ENCODE results near the gene ETFB.

ETFB gene

DNA sequence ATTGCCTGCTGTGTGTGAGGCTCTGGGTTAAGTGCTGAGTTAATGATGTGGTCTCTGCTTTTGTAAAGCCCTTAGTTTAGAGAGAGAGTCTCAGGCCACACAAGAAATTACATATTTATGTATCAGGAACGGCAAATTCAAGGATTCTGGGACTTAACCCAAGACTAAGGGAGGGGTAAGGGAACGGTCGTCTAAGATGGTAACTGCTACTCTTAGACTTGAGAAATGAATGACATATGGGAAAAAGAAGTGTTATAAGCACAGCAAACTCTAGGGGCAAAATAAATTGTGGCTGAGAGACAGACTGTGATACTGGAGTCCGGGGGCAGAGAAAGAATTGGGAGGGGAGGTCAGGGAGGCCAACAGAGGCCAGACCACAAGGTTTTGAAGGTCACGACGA is 34.5 kb downstream of the ETFB start:
- H3K27ac ChIP-seq: no peak overlapping the region
- TF ChIP-seq, protein P1, sequence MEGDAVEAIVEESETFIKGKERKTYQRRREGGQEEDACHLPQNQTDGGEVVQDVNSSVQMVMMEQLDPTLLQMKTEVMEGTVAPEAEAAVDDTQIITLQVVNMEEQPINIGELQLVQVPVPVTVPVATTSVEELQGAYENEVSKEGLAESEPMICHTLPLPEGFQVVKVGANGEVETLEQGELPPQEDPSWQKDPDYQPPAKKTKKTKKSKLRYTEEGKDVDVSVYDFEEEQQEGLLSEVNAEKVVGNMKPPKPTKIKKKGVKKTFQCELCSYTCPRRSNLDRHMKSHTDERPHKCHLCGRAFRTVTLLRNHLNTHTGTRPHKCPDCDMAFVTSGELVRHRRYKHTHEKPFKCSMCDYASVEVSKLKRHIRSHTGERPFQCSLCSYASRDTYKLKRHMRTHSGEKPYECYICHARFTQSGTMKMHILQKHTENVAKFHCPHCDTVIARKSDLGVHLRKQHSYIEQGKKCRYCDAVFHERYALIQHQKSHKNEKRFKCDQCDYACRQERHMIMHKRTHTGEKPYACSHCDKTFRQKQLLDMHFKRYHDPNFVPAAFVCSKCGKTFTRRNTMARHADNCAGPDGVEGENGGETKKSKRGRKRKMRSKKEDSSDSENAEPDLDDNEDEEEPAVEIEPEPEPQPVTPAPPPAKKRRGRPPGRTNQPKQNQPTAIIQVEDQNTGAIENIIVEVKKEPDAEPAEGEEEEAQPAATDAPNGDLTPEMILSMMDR (IDR thresholded peaks at IDR 0.05): no peak
- no peak for DNase-seq (ENCODE audit: low spot score)
- H3K4me3 ChIP-seq: no peak overlapping the region

DNA sequence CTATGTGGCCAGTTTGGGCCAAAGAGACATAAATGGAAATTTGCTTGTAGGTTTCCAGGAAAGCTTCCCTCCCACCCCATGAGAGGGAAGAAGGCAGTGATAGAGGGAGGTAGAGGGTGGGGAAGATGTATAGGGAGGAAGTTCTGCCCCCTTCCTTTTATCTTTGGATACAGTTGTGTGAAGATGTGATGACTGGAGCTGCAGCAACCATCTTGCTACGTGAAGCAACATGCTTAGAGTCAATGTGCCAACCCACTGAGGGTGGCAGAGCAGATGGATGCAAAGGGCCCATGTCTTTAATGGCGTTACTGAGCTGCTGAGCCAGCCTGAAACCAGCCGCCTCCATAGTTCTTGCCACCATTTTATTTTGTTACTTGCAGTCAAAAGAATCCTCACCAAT is 35.0 kb downstream of the ETFB start:
- Histone ChIP-seq H3K27ac (no peak overlapping the region), H3K4me3 (no peak overlapping the region)
- no peak for DNase-seq (ENCODE audit: low spot score)
- TF ChIP-seq, protein P1 (IDR thresholded peaks at IDR 0.05): no peak

DNA sequence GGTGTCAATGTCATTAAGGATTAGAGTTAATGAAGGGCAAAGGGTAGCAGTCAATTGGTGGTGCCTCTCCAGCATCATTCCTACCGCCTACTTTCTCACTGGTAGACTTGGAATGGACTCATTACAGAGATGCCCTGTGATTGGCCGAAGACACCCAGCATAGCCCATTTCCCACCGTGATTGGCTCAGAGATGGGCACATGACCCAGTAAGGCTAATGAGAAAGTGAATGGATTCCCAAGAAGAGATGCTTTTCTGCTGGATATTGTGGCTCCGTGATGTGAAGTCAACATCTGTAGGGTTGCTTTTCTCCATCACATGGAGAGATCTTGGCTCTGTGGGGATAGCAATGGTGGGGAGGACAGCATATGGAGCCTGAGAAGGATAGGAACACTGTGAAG is 35.8 kb downstream of the ETFB start:
- no peak overlapping the region for H3K4me3 ChIP-seq
- H3K27ac ChIP-seq: no peak overlapping the region
- TF ChIP-seq, protein P1 (IDR thresholded peaks at IDR 0.05): no peak
- DNase-seq (ENCODE audit: low spot score): no peak

DNA sequence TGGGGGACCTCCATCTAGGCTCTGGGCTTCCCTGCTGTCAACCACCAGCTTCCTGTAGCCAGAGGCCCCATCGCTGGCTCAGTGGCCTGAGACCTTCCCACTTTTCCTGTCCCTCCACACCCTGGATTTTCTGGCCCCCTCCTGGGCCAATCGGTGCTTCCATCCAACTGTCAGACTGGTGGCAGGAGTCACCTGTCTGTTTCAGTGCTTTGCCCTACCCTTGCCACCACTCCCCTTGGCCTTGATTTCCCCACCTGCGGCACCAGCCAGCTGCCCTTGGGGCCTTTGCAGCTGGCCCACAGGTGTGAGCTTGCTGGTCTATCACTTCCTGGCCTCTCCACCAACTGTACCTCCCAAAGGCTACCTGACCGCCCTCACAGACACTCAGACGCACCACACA is 36.8 kb downstream of the ETFB start:
- no peak overlapping the region for H3K27ac ChIP-seq
- no peak for DNase-seq (ENCODE audit: low spot score)
- TF ChIP-seq, protein P1 (IDR thresholded peaks at IDR 0.05): no peak
- no peak overlapping the region for H3K4me3 ChIP-seq

DNA sequence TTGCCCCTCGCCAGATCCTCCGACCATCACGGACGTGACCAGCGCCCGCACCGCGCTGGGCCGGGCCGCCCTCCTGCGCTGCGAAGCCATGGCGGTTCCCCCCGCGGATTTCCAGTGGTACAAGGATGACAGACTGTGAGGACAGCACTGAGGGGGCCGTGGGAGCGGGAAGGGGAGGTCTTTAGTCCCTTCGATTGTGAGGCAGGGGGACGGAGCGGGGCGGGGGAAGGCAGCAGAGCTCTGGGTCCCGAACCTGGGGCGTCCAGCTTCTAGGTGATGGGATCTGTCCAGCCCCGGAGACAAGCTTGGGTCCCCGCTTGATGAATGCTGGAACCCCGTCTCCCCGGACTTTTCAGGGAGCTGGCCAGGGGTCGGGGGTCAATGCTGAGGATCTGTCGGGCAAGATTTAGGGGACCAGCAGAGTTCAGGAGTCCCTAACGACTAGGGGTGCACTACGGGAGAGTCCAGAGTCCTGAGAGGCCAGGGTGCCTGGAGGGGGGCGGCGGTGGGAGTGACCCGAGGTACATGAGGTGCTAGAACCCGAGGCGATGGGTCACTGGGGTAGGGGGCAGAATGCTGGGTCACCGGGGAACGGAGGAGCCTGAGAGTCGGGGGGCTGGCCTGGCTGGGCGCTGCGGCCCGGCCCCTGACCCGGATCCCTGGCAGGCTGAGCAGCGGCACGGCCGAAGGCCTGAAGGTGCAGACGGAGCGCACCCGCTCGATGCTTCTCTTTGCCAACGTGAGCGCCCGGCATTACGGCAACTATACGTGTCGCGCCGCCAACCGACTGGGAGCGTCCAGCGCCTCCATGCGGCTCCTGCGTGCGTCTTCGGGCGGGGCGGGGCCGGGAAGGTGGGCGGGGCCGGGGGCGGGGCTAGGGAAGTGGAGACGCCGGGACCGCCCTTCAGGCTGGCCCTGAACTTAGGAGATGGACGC is 38.9 kb downstream of the ETFB start:
- TF ChIP-seq, protein P1 (IDR thresholded peaks at IDR 0.05): no peak
- Histone ChIP-seq H3K4me3 (peak overlapping the region; percentile 62), H3K27ac (no peak overlapping the region)
- DNase-seq (ENCODE audit: low spot score): no peak

DNA sequence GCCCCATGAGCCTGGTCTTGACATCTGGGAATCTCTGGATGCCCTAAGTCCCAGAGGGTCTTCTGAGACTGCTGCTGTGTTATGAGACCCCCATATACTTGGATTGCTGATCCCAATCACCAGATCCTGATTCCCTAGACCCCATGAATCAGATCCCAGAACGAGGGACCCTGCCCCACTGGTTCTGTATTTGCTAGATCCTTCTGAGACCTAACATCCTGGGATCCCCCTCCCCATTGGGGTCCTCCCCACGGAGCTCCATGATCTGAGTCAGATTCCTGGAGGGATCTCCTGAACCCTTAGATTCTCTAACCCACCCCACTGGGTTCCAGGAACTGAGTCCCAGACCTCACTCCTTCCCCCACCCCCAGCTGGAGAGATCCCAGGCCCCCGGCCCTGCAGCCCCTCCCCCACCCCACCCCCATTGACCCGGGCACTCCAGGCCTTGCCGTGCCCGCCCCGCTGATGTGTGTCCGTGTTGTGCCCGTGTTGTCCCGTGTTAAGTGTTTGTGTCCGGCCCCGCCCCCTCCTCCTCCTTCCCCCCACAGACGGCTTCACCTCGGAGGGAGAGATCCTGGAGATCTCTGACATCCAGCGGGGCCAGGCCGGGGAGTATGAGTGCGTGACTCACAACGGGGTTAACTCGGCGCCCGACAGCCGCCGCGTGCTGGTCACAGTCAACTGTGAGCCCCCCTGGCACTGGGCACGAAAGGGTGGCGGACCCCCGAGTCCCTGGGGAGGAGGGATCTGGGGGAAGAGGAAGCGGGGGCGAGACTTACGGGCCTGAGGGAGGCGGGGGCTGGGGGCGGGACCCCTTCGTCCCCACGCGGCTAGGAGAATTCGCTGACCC is 39.7 kb downstream of the ETFB start:
- TF ChIP-seq, protein P1 (IDR thresholded peaks at IDR 0.05): no peak
- H3K4me3 ChIP-seq: peak overlapping the region; percentile 62
- H3K27ac ChIP-seq: no peak overlapping the region
- DNase-seq (ENCODE audit: low spot score): no peak
